Measurements from ENCODE around the gene LIMK1.
"Not testable (repeated sequence)": the region's sequence is repeated elsewhere in the genome, so short reads cannot be mapped to it uniquely, and the experiment has no call there.

LIMK1 gene

GRCh38 chr7:74126220-74126880, 42.7 kb downstream of the LIMK1 start:
- DNase-seq (ENCODE audit: low spot score) = no peak

GRCh38 chr7:74129887-74130286, 46.3 kb downstream of the LIMK1 start:
- DNase-seq (ENCODE audit: low spot score) = no peak

DNA sequence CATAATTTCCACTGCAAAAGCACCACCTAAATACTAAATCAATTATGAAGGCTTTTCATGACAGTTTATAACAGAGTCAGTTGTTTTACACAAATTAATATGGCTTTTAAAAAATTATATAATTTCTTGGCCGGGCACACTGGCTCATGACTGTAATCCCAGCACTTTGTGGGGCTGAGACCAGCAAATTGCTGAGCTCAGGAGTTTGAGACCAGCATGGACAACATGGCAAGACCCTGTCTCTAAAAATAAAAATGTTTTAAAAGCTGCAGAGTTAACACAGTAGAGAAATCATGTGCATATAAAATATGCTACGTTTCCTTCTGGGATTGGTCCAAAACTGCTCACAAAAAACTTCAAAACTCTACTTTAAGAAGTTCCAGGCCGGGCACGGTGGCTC, 46.9 kb downstream of the LIMK1 start:
- DNase-seq (ENCODE audit: low spot score) = no peak

GRCh38 chr7:74134117-74134620, 50.6 kb downstream of the LIMK1 start:
- no peak for DNase-seq (ENCODE audit: low spot score)

DNA sequence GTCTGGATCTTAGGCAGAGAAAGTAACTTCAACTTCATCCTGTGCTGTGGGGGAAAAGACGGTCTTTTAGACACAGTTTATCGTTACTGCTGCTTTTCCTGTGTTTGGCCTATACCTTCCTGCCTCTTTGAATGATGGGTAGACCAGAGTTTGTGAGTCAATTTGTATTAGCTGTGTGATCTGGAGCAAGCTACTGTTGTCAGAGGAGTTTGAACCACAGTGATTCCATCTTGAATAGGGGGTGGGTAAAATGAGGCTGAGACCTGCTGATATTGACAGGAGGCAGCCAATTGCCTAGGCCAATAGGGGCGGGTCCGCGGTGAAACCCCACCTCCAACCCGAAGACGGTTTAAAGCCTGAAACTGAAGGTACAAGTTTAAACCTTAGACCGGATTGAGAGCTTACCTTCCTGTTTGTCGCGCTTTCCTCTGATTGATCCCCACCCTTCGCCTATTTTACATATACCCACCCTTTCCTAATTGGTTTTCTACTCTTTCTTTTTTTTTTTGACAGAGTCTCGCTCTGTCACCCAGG, 54.8 kb downstream of the LIMK1 start:
- no peak for DNase-seq (ENCODE audit: low spot score)

GRCh38 chr7:74138945-74139843, 55.6 kb downstream of the LIMK1 start:
- no peak for DNase-seq (ENCODE audit: low spot score)

DNA sequence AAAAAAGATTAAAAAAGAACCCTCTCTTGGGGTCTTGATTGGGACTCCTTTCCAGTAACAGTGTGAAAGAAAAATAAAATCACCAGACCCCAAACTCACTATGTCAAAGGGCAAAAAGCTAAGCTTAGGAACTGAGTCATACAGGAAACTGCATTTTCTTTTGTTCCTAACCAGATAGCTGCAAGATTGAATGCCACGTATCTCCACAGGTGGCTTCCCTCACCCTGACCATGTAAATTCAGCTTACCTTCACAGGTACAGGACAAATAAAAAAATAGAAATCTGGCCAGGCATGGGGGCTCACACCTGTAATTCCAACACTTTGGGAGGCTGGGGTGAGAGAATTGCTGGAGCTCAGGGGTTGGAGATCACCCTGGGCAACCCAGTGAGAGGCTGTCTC, 58.1 kb downstream of the LIMK1 start:
- no peak for DNase-seq (ENCODE audit: low spot score)

- no peak for DNase-seq (ENCODE audit: low spot score)
Observed at GRCh38 chr7:74143383-74143782, 59.8 kb downstream of the LIMK1 start.

DNA sequence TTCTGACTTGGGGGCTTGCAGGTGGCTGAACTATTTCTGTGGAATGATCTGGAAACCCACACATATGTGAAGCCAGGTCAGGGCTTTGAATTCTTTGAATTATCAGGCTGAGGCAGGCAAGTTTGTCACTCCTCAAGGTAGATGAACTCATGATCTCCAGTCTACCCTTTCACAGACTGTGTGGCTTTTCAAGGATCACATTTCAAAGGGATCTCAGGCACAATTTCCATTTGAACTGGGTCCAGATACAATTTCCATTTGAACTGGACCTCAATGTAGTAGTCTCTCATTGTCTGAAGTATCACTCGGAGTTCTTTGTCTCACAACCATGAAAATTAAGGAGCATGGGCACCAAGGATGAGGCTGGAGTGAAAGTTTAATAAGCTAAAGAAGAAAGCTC, 64.9 kb downstream of the LIMK1 start:
- no peak for DNase-seq (ENCODE audit: low spot score)

GRCh38 chr7:74149071-74149470, 65.5 kb downstream of the LIMK1 start:
- DNase-seq (ENCODE audit: low spot score) = no peak

DNA sequence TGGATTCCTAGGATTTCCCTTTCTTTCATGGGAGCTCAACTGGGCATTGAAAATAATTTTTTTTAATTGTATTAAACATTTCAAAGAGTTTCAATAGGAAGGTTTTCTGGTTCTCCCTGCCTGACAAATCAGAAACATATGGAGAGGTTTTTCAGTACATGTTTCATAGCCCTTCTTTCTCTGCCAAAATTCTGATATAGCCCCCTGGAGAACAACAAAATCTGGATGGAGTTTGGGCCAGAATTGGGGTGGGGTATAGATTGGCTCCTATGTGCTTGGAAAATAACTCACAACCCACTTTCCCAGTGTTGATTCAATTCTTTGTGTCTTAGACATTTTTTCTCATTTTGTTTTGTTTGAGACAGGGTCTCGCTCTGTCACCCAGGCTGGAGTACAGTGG, 66.0 kb downstream of the LIMK1 start:
- DNase-seq (ENCODE audit: low spot score) = no peak

- no peak for DNase-seq (ENCODE audit: low spot score)
Observed at GRCh38 chr7:74153736-74154135, 70.1 kb downstream of the LIMK1 start.

DNA sequence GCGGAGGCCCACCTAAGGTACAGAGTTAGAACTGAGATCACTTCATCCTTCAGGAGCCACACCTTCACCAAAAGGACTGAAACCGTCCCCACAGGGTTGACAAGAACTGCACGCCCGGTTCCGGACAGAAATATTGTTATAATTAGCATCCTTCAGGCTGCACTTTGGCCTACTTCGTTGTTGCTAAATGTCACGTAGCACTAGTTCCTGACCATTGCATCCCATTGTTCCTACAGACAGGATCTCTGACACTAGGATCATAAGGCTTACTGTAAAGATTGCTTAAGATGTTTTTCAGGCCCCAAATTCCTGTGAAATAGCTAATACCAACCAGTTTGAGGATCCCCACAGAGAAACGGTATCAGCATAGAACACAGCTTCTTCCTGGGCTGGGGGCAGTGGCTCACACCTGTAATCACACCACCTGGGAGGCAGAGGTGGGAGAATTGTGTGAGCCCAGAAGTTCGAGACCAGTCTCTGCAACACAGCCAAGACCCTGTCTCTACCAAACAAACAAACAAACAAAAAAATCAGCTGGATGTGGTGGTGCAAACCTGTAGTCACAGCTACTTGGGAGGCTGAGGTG, 72.3 kb downstream of the LIMK1 start:
- no peak for DNase-seq (ENCODE audit: low spot score)

GRCh38 chr7:74157605-74158004, 74.0 kb downstream of the LIMK1 start:
- DNase-seq (ENCODE audit: low spot score) = no peak

- peak; percentile 24 for DNase-seq (ENCODE audit: low spot score)
Observed at GRCh38 chr7:74164985-74165456, 81.4 kb downstream of the LIMK1 start.

DNA sequence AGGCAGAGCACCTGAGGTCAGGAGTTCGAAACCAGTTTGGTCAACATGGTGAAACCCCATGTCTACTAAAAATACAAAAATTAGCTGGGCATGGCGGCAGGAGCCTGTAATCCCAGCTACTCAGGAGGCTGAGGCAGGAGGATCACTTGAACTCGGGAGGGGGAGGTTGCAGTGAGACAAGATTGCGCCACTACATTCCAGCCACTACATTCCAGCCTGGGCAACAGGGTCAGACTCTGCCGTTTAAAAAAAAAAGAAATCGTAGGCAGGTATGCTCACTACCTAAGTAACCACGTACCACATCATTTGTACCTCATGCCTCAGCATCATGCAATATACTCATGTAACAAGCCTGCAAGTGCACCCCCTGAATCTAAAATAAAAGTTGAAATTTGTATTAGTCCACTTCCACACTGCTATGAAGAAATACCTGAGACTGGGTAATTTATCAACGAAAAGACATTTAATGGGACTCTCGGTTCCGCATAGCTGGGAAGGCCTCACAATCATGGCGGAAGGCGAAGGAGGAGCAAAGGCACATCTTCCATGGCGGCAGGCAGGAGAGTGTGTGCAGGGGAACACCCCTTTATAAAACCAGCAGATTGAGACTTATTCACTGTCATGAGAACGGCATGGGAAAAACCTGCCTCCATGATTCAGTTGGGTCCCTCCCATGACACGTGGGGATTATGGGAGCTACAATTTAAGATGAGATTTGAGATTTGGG, 82.4 kb downstream of the LIMK1 start:
- DNase-seq (ENCODE audit: low spot score) = no peak

DNA sequence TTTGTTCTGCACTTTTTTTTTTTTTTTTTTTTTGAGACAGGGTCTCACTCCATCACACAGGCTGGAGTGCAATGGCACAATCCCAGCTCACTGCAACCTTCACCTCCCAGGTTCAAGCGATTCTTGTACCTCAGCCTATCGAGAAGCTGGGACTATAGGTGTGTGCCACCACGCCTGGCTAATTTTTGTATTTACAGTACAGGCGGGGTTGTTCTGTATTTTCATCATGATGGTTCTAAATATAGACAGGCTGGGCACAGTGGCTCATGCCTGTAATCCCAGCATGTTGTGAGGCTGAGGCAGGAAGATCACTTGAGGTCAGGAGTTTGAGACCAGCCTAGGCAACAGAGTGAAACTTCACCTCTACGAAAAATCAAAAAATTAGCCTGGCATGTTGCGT, 83.7 kb downstream of the LIMK1 start:
- DNase-seq (ENCODE audit: low spot score) = not testable (repeated sequence)
